Left cardiac atrium (tissue), 4 donors: Measurements from ENCODE around the gene DHRS13. TPM values are rescaled to one million over a fixed set of nuclear protein-coding genes. Genes with fewer than 3 reads are reported as not detected.
"Not testable (repeated sequence)": the region's sequence is repeated elsewhere in the genome, so short reads cannot be mapped to it uniquely, and the experiment has no call there.

Source experiments
- ATAC-seq, 2 donors: fragments of 200-7000 bp; cut with Tn5 transposase; one replicate each; pipeline ENCODE4 v1.9.1; 2020; ENCODE audit warnings: mild to moderate bottlenecking in 2 of 2, moderate library complexity in 2 of 2
- DNase-seq: peaks from one replicate; pipeline ENCODE4 v3.0.0-alpha.2; 2020
- intact Hi-C, 2 donors: fragments of 100-400 bp; cut with DNase I; formaldehyde crosslinking; loops; one replicate each; pipeline versions ENCODE4 v1.14.1 to v1.15.1; 2022 to 2023
- total RNA-seq, 2 donors: library from RNA; stranded (reverse); fragmentation: NEBNext Ultra II Directional; extraction: Animal tissue kit (Norgen Biotek cat#: 25700); gene quantifications; one replicate each; pipeline ENCODE4 v1.2.1, GENCODE V29; 2021
- donor health status: DM: no; HTN: yes; CAD: no.
- donor health status: DM: no; HTN: yes; CAD: no; lungs with severe emphysema.
- donor health status: DM: yes; HTN: yes; CAD: no.
- donor health status: Dilated cardiomyopathy.

The DHRS13 gene
- total RNA-seq, 2 donors from 2014 or later: 2.8 to 3.7 TPM

GRCh38 chr17:28910534-28910933 lies 7.7 kb upstream of the DHRS13 start:
- intact Hi-C loops: no loop called here
- DNase-seq (no peak), ATAC-seq (no peak)

- DNase-seq (peak; percentile 49), ATAC-seq (peak; percentile 44 to 71)
- intact Hi-C loops: loop anchor here in 1 of 2 donors (10.0 kb wide), 1 partner anchor 144 kb away; no protein-coding TSS in a partner anchor
These were observed 5.8 kb upstream of the DHRS13 start for GRCh38 chr17:28908640-28909167.

DNA sequence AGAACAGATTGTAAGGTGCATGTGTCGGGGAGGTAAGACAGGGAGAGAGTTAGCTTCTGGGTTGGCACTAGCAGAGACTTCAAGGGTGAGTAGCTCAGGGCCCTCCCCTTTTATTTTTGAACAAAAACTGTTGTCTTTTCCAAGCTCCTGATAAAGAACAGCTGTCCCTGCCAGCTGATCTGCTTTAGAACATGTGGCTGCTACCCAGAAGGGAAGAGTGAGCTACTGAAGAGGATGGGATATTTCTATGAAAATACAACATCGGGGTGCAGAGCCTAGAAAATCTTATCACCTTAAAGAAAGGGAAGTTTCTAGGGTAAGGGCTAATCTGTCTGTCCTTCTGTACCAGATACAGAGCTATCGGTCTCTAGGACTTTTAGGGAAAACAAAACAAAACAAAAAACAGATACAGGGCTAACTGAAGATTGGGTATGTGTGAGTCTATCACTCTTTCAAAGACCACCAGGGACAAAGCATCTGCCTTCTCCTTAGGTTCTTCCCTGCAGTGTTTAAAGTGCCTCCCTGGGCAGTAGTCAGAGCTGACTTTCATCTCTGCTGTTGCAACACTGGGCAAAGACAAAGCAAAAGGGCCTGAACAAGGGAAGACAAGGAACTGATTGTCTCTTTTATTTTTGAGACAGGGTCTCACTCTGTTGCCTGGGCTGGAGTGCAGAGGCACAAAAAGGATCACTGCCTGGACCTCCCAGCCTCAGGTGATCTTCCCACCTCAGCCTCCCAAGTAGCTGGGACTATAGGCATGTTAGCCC lies 5.0 kb upstream of the DHRS13 start:
- DNase-seq (no peak), ATAC-seq (peak in 1 of 2 donors; percentile 8)
- intact Hi-C loops: loop anchor here in 1 of 2 donors (10.0 kb wide), 1 partner anchor 143 kb away; no protein-coding TSS in a partner anchor

DNA sequence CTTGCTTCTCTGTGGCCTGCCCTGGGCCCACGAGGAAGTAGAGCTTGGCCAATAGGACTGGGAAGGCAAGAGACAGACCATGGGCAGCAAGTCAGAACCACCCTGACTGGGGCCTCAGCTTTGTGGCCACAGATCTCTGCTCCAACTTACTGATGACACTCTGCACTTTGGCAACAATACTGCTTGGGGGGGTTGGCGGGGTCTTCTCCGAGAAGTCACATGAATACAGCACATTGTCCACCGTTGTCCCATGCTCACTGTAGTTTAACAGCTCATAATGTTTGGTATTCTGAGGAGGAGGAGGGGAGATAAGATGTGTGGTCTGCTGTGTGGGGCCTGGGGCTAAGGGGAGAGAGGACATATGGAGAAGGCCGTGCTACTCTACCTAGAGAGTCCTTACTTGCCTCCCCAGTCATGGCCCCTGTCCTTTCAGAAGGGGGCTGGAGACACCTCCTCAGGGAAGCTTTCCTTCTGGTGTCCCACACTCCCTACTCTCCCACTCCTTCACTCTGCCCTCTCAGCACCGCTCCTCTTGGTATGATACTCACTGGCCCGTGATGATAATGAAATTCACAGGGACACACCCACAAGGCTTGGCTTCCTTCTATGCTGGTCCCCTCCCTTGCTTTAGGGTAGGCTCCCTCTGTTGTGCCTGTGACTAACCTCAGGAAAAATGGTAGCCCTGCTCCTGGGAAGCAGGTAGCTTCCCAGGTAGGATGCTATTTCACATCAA lies 4.0 kb upstream of the DHRS13 start:
- intact Hi-C loops: loop anchor here in 1 of 2 donors (10.0 kb wide), 1 partner anchor 142 kb away; no protein-coding TSS in a partner anchor
- ATAC-seq (no peak), DNase-seq (no peak)

DNA sequence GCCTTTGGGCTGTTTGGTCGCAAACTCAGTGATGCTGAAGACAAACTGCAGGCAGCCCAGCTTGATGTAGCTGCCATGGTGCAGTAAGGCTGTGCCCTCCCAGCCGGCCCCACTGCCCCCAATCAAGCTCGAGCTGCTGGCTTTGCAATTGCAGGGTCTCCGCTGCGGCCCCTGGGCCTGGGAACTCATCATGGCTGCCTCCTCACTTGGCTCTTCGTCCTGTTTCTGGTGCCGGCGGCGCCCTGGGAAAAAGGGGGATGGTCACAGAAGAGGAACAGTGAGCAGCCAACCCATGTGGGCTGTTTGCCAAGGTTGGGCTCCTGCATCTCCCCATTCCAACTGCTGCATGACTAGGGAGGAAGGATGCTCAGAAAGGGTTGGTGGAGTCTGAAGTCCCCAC lies 3.4 kb upstream of the DHRS13 start:
- DNase-seq: no peak
- no peak for ATAC-seq
- intact Hi-C loops: loop anchor here in 1 of 2 donors (10.0 kb wide), 1 partner anchor 141 kb away; no protein-coding TSS in a partner anchor

DNA sequence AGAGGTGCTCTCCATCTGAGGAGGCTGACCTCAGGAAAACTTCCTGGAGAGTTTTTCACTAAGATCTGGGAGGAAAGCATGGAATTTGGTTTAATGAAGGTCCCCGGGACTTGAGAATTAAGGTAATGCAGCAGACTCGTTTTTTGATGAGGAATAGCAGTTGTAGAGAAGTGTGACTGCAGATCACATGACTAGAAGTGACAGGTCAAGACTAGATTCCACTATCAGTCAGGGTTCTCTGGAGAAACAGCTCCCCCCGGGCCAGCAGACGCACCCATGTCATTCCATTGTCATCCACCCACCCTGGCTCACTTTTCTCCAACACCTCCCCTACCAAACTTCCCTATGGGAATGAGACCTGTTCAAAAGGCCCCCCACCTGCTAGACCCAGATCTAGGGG lies 1.9 kb upstream of the DHRS13 start:
- ATAC-seq (no peak), DNase-seq (no peak)
- intact Hi-C loops: loop anchor here (5.0 to 10.0 kb wide), 2 partner anchors 48 to 140 kb away; partner anchors contain the start of gene PHF12 (in 1 of the 2)

- ATAC-seq, DNase-seq: not testable (repeated sequence)
- intact Hi-C loops: loop anchor here (5.0 to 10.0 kb wide), 2 partner anchors 49 to 139 kb away; partner anchors contain the start of gene PHF12 (in 1 of the 2)
These were observed 615 bp upstream of the DHRS13 start for GRCh38 chr17:28903546-28903841.

DNA sequence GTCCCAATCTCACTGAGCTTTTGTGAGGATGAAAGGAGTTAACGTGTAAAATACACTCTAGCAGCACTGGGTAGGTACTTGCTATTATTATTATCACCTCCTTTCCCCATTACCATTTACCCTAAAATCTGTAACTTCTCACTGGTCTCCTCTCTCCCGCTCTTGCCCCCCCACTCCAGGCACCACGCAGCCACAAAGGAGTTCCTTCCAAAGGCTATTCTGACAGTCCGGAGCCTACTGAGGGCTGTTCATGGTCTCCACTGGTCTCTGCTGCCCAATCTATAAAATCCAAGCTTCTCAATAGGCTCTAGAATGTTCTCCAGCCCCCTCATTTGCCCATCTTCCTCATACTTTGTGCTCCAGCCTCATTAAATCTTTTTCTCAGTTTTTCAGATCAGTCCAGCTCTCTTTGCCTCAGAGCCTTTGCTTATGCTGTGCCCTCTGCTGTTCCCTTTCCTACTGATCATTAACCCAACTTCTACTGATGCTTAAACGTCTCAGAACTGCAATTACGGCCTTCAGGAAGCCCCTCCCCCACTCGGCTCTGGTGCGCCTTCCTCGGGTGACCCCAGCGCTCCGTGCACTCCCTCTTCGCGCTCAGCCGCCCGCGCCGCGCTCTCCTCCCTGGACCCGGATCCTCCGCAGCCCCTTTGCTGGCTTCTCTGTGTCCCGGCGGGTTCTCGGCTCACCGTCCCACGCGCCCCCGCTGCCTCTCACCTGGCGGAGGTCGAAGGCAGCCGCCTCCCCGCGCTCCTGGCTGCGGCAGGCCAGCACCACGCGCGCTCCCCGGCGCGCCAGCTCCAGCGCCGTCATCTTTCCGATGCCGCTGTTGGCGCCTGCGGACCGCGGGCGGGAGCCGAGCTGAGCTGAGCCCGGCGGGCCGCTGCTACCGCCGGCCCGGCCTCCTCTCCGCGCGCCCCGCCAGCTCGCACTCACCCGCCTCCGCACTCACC lies 737 bp downstream of the DHRS13 start:
- DNase-seq: peak; percentile 58
- intact Hi-C loops: loop anchor here (5.0 to 10.0 kb wide), 2 partner anchors 50 to 137 kb away; partner anchors contain the start of gene PHF12 (in 1 of the 2)
- ATAC-seq: peak; percentile 55 to 65

- ATAC-seq (no peak), DNase-seq (no peak)
- intact Hi-C loops: loop anchor here (5.0 to 10.0 kb wide), 2 partner anchors 51 to 136 kb away; partner anchors contain the start of gene PHF12 (in 1 of the 2)
These were observed 1.7 kb downstream of the DHRS13 start for GRCh38 chr17:28900986-28901726.

DNA sequence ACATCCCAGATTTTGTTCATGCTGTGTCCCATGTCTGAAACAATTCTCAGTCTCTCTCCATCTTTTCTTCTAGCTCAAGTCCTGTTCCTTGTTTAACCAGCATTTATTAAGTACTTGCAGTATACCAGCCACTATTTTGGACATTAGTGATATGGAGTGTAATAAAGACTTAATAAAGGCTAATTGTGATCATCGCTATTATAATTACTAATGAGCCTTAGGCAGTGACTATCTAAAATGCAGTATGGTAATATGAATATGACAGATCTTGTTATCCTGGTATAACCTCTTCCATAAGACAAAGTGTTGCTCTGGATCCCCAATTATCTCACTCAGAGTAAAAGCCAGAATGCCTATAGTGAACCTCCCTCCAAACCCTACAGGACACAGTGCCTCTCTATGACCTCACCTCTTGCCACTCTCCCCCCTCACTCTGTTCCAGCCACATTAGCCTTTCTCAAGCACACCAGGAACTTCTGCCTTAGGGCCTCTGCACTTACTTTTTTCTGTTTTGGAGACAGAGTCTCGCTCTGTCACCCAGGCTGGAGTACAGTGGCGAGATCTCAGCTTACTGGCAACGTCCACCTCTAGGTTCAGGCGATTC lies 3.6 kb downstream of the DHRS13 start:
- ATAC-seq (no peak), DNase-seq (no peak)
- intact Hi-C loops: no loop called here

- no peak for ATAC-seq
- no peak for DNase-seq
- intact Hi-C loops: no loop called here
These were observed 4.3 kb downstream of the DHRS13 start for GRCh38 chr17:28898527-28898955.

DNA sequence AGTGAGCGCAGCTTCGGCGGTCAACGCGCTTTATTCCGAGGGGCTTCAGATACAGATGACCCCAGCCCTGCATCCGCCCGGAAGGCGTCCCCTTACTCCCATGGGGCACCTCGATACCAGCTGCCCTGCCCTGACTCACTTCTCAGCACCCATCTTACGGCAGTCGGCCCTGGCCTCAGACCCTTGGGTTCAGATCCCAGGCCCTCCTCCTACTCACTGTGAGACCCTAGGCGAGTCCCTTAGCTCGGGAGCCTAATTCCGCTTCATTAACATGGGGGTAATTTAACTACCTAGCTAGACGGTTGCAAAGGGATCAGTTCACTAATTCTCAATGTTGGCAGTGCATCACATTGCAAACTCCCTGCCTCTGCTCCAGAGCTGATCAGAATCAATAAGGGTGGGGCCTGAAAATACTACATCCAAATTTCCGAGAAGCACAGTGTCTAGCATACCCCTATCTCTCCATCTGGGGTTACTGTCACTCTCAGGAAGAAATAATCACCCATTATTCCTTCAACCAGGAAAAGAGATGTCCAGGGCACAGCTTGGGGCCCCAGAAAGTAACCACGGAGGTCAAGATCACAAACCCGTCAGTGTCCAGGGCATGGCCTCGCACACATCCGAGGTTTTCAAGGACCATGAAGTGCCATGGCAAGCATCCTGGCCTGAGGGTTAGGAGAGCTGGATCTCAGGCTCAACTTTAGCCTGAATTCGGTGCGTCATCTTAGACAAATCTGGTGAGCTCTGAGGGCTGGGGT lies 4.9 kb downstream of the DHRS13 start:
- ATAC-seq (peak in 1 of 2 donors; percentile 5), DNase-seq (no peak)
- intact Hi-C loops: no loop called here

GRCh38 chr17:28896884-28897768 lies 5.8 kb downstream of the DHRS13 start, which contains the start of gene FLOT2:
FLOT2 (minus strand) TSS chr17:28897733; CDS start chr17:28897574, 159 bp downstream.
- peak; percentile 75 for DNase-seq
- ATAC-seq: peak; percentile 85 to 87
- intact Hi-C loops: no loop called here

GRCh38 chr17:28896491-28896883 lies 6.4 kb downstream of the DHRS13 start:
- DNase-seq (no peak), ATAC-seq (no peak)
- intact Hi-C loops: no loop called here

GRCh38 chr17:28895794-28896447 lies 7.0 kb downstream of the DHRS13 start:
- DNase-seq (no peak), ATAC-seq (no peak)
- intact Hi-C loops: no loop called here
